NCI-H1092 treated with DMSO at 0.1 percent for 48 hours (cell line): ENCODE data around the gene SEC61A1.

Source experiments
- DNase-seq: peaks from one replicate; lab custom pipeline; 2025; lab: John Stamatoyannopoulos, UW

SEC61A1 gene

GRCh38 chr3:128077665-128078064, 25.4 kb downstream of the SEC61A1 start:
- DNase-seq = no peak

- no peak for DNase-seq
These were observed 26.1 kb downstream of the SEC61A1 start for GRCh38 chr3:128078322-128078721.

GRCh38 chr3:128078875-128079274, 26.6 kb downstream of the SEC61A1 start:
- DNase-seq = no peak

- DNase-seq = no peak
These were observed 27.6 kb downstream of the SEC61A1 start for GRCh38 chr3:128079823-128080222.

- no peak for DNase-seq
These were observed 28.3 kb downstream of the SEC61A1 start for GRCh38 chr3:128080323-128081080.

GRCh38 chr3:128081226-128081625, 29.0 kb downstream of the SEC61A1 start:
- no peak for DNase-seq

- no peak for DNase-seq
These were observed 29.6 kb downstream of the SEC61A1 start for GRCh38 chr3:128081846-128082245.

GRCh38 chr3:128082546-128082945, 30.3 kb downstream of the SEC61A1 start:
- DNase-seq = no peak

- DNase-seq = no peak
These were observed 31.2 kb downstream of the SEC61A1 start for GRCh38 chr3:128083396-128083795.

- DNase-seq = no peak
These were observed 31.9 kb downstream of the SEC61A1 start for GRCh38 chr3:128083980-128084674.

GRCh38 chr3:128084675-128085021, 32.4 kb downstream of the SEC61A1 start:
- no peak for DNase-seq

- no peak for DNase-seq
These were observed 36.9 kb downstream of the SEC61A1 start for GRCh38 chr3:128089135-128089534.

- no peak for DNase-seq
These were observed 39.3 kb downstream of the SEC61A1 start for GRCh38 chr3:128091586-128091985.

- DNase-seq = no peak
These were observed 42.3 kb downstream of the SEC61A1 start for GRCh38 chr3:128094295-128095151.

- DNase-seq = peak; percentile 36
These were observed 43.0 kb downstream of the SEC61A1 start for GRCh38 chr3:128095222-128095703.

- no peak for DNase-seq
These were observed 46.0 kb downstream of the SEC61A1 start for GRCh38 chr3:128098234-128098633.

GRCh38 chr3:128100161-128100560, 47.9 kb downstream of the SEC61A1 start:
- no peak for DNase-seq

GRCh38 chr3:128100638-128101037, 48.4 kb downstream of the SEC61A1 start:
- DNase-seq = no peak

- DNase-seq = no peak
These were observed 51.0 kb downstream of the SEC61A1 start for GRCh38 chr3:128103136-128103676.

- DNase-seq = no peak
These were observed 55.6 kb downstream of the SEC61A1 start for GRCh38 chr3:128107834-128108233.

GRCh38 chr3:128111147-128111546, 58.9 kb downstream of the SEC61A1 start:
- no peak for DNase-seq

- no peak for DNase-seq
These were observed 60.2 kb downstream of the SEC61A1 start for GRCh38 chr3:128112357-128112968.
